Left ventricle myocardium inferior (tissue), 1 donor: Measurements from ENCODE around the gene PKNOX2. TPM values are rescaled to one million over a fixed set of nuclear protein-coding genes. Genes with fewer than 3 reads are reported as not detected.

ENCODE experiments used
- DNase-seq: peaks from one replicate; pipeline ENCODE4 v3.0.0-alpha.2; 2020
- H3K27ac ChIP-seq: fragments of 200-600 bp; replicated peaks from 2 replicates; pipeline ENCODE4 v1.8.0; 2021
- H3K27me3 ChIP-seq: fragments of 200-600 bp; 2 replicates; pipeline ENCODE4 v1.8.0; 2021; ENCODE audit warnings: low read depth
- H3K36me3 ChIP-seq: fragments of 200-600 bp; 2 replicates; pipeline ENCODE4 v1.8.0; 2021
- H3K4me1 ChIP-seq: fragments of 200-600 bp; 2 replicates; pipeline ENCODE4 v1.8.0; 2021
- H3K4me3 ChIP-seq: fragments of 200-600 bp; 2 replicates; pipeline ENCODE4 v1.8.0; 2021; ENCODE audit warnings: mild to moderate bottlenecking, moderate library complexity
- H3K9me3 ChIP-seq: fragments of 200-600 bp; replicated peaks from 2 replicates; pipeline ENCODE4 v1.8.0; 2021
- intact Hi-C: fragments of 100-400 bp; cut with micrococcal nuclease; formaldehyde crosslinking; loops from one replicate; pipeline ENCODE4 v1.11.0; 2022
- total RNA-seq: library from RNA; stranded (reverse); fragmentation: NEBNext Ultra II Directional; extraction: Animal tissue kit (Norgen Biotek cat#: 25700); gene quantifications from one replicate; pipeline ENCODE4 v1.2.1, GENCODE V29; 2021
- TF ChIP-seq, protein P1 (sequence below): fragments of 200-600 bp; IDR thresholded peaks from 2 replicates; pipeline ENCODE4 v1.8.0; 2021; ENCODE audit warnings: antibody characterized with exemption, mild to moderate bottlenecking, borderline replicate concordance
- donor health status: DM: no; HTN: yes; CAD: no; lungs with severe emphysema.

Gene PKNOX2
- total RNA-seq, 1 donor from 2014 or later: 6.2 TPM

DNA sequence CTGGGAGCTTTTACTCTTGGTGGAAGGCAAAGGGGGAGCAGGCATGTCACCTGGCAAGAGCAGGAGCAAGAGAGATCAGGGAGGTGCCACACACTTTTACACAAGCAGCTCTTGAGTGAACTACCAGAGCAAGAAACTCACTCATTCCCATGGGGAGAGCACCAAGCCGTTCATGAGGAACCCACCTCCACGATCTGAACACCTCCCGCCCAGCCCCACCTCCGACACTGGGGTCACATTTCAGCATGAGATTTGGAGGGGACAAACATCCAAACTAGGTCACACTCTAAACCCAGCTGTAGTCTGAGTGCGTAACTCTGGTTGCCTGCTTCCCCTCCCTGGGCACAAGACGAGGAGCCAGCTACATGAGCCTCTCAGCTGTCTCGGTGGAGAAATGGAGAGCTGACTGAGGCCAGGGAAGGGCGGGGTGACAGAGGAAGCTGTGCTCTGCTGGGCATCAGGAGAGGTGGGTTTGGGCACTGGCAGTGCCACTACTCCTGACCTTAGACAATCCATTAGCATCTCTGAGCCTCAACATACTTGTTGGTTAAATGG lies 134.6 kb downstream of the PKNOX2 start:
- Histone ChIP-seq H3K36me3 (no peaks in the 10 kb centered on the region), H3K27me3 (no peaks in the 10 kb centered on the region), H3K27ac (no peak overlapping the region), H3K4me3 (no peak overlapping the region), H3K9me3 (no peaks in the 10 kb centered on the region), H3K4me1 (peaks cover 12% of the 10 kb centered on the region)
- DNase-seq: no peak
- intact Hi-C loops: no loop called here
- TF ChIP-seq, protein P1, sequence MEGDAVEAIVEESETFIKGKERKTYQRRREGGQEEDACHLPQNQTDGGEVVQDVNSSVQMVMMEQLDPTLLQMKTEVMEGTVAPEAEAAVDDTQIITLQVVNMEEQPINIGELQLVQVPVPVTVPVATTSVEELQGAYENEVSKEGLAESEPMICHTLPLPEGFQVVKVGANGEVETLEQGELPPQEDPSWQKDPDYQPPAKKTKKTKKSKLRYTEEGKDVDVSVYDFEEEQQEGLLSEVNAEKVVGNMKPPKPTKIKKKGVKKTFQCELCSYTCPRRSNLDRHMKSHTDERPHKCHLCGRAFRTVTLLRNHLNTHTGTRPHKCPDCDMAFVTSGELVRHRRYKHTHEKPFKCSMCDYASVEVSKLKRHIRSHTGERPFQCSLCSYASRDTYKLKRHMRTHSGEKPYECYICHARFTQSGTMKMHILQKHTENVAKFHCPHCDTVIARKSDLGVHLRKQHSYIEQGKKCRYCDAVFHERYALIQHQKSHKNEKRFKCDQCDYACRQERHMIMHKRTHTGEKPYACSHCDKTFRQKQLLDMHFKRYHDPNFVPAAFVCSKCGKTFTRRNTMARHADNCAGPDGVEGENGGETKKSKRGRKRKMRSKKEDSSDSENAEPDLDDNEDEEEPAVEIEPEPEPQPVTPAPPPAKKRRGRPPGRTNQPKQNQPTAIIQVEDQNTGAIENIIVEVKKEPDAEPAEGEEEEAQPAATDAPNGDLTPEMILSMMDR: no peak

DNA sequence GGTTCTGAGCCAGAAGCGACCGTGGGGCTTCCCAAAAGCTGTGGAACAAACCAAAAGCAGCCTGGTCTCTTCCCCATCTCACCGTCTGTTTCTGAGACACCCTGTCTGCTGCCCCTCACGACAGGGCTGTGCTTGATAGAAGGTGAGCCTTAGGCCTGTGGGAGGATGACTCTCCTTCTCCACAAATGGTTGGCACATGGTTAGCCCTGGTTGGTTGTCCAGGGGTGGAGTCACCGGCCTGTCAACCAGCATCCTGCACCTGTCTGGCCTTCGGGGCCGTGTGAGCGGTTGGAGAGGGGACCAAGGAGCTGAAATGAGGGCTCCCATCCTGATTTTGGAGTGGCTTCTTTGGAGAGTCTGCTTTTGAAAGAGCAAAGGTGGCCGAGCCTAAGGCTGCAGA lies 135.3 kb downstream of the PKNOX2 start:
- Histone ChIP-seq H3K4me3 (no peak overlapping the region), H3K9me3 (no peaks in the 10 kb centered on the region), H3K4me1 (peaks cover 12% of the 10 kb centered on the region), H3K27me3 (no peaks in the 10 kb centered on the region), H3K27ac (no peak overlapping the region), H3K36me3 (no peaks in the 10 kb centered on the region)
- intact Hi-C loops: no loop called here
- TF ChIP-seq, protein P1: no peak
- DNase-seq: no peak

DNA sequence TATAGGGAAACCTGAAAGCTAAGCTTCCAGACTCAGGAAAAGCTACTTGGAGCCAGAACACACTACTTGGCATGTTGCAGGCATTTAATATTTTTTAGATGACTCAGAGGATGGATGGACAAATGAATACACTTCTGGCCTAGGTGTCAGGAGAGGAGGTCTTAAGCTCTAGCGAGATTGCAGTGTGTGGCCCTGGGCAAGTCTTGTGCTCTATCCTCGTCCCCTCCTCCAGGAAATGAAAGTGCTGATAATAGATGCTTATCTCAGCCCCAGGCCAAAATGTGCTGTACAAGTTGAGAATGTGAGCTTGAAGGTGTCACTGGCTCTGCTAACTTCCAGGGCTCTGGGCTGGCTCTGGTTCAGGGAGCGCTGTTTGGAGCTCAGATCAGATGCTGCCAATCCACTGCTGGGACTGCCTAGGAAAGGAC lies 136.3 kb downstream of the PKNOX2 start:
- intact Hi-C loops: no loop called here
- Histone ChIP-seq H3K27ac (no peak overlapping the region), H3K27me3 (no peaks in the 10 kb centered on the region), H3K4me3 (no peak overlapping the region), H3K4me1 (peaks cover 12% of the 10 kb centered on the region), H3K36me3 (no peaks in the 10 kb centered on the region), H3K9me3 (no peaks in the 10 kb centered on the region)
- peak; percentile 31 for DNase-seq
- TF ChIP-seq, protein P1: no peak

DNA sequence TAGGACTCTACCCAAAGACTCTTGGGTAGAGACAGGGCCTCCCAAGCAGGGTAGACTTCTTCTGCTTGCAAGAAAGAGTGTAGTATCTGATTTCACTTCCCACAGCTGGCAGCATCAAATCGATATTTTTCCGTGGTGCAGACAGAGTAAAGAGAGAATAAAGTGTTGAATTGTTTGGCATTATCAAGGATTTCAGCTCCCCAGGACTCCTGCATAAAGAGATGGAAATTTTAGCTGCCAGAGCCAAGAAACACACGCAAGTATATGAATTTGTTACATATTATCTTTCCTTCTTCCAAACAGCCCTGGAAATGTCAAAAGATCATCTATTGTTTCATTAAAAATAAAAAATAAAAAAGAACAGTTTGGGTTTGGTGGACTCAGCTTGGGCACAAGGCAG lies 136.8 kb downstream of the PKNOX2 start:
- intact Hi-C loops: no loop called here
- Histone ChIP-seq H3K4me1 (peaks cover 12% of the 10 kb centered on the region), H3K9me3 (no peaks in the 10 kb centered on the region), H3K27ac (no peak overlapping the region), H3K27me3 (peaks cover 5% of the 10 kb centered on the region), H3K4me3 (no peak overlapping the region), H3K36me3 (no peaks in the 10 kb centered on the region)
- DNase-seq: no peak
- TF ChIP-seq, protein P1: no peak

DNA sequence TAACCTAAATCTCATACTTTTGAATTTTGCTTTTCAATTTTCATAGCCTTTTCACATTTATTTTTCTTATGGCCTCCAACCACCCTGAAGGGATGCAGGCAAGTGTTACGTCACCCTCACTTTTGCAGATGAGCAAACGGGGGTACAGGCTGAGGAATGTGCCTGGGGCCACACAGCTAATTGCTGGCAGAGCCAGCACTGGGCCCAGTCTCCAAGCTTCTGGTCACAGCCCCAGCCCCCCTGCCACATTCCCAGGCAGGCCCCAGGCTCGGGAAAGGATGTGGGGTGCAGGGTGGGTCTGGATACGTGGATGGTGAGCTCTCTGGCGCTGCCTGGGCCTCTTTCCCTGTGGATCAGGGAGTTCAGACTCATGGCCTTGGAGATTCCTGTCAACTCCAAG lies 138.6 kb downstream of the PKNOX2 start:
- H3K4me3 ChIP-seq: no peak overlapping the region
- no peaks in the 10 kb centered on the region for H3K9me3 ChIP-seq
- TF ChIP-seq, protein P1: no peak
- H3K4me1 ChIP-seq: peaks cover 12% of the 10 kb centered on the region
- intact Hi-C loops: no loop called here
- H3K27me3 ChIP-seq: peaks cover 9% of the 10 kb centered on the region
- no peak overlapping the region for H3K27ac ChIP-seq
- no peak for DNase-seq
- H3K36me3 ChIP-seq: no peaks in the 10 kb centered on the region
